ENCODE results near the gene DAZ3.
"Not testable (repeated sequence)": the region's sequence is repeated elsewhere in the genome, so short reads cannot be mapped to it uniquely, and the experiment has no call there.

Gene DAZ3

GRCh38 chrY:24813293-24813692, at the start of gene DAZ3:
DAZ3 (minus strand) TSS chrY:24813393; CDS start chrY:24813185, 208 bp downstream.
- DNase-seq (ENCODE audit: low read depth in 3 of 3): not testable (repeated sequence)

- DNase-seq (ENCODE audit: low read depth in 3 of 3): not testable (repeated sequence)
Measured at GRCh38 chrY:24833619-24834018, 20.4 kb upstream of the DAZ3 start, which contains the start of gene DAZ4. DAZ4 (plus strand) TSS chrY:24833919; CDS start chrY:24834127, 208 bp downstream.

GRCh38 chrY:24825069-24825468, 11.9 kb upstream of the DAZ3 start:
- not testable (repeated sequence) for DNase-seq (ENCODE audit: low read depth in 3 of 3)

GRCh38 chrY:24824184-24824879, 11.1 kb upstream of the DAZ3 start:
- not testable (repeated sequence) for DNase-seq (ENCODE audit: low read depth in 3 of 3)

- DNase-seq (ENCODE audit: low read depth in 3 of 3): not testable (repeated sequence)
Measured at GRCh38 chrY:24821836-24822235, 8.6 kb upstream of the DAZ3 start.
